Osteocyte (in vitro differentiated cells): ENCODE data around the gene SERPINC1. TPM values are rescaled to one million over a fixed set of nuclear protein-coding genes. Genes with fewer than 3 reads are reported as not detected.

Experiments
- DNase-seq: peaks from one replicate; pipeline ENCODE4 v3.0.0; 2021; ENCODE audit warnings: mixed read lengths; ENCODE audit not compliant: unreplicated experiment; ENCODE audit errors: extremely low spot score
- H3K27ac Mint-ChIP-seq: one replicate; pipeline ENCODE4 v1.8.0; 2021; ENCODE audit warnings: mild to moderate bottlenecking, mixed read lengths; ENCODE audit not compliant: unreplicated experiment
- H3K27me3 Mint-ChIP-seq: one replicate; pipeline ENCODE4 v1.8.0; 2021; ENCODE audit warnings: mixed read lengths; ENCODE audit not compliant: unreplicated experiment
- H3K36me3 Mint-ChIP-seq: one replicate; pipeline ENCODE4 v1.8.0; 2021; ENCODE audit warnings: mixed read lengths; ENCODE audit not compliant: unreplicated experiment
- H3K4me1 Mint-ChIP-seq: one replicate; pipeline ENCODE4 v1.8.0; 2021; ENCODE audit warnings: mixed read lengths; ENCODE audit not compliant: unreplicated experiment
- H3K4me3 Mint-ChIP-seq: one replicate; pipeline ENCODE4 v1.8.0; 2021; ENCODE audit warnings: mild to moderate bottlenecking, moderate library complexity, mixed read lengths; ENCODE audit not compliant: unreplicated experiment
- H3K9me3 Mint-ChIP-seq: one replicate; pipeline ENCODE4 v1.8.0; 2021; ENCODE audit warnings: mixed read lengths; ENCODE audit not compliant: unreplicated experiment
- CTCF ChIP-seq: fragments of 200-600 bp; sonication (generic); IDR thresholded peaks from 2 replicates; pipeline ENCODE4 v1.5.0; 2021; ENCODE audit warnings: antibody characterized with exemption, mild to moderate bottlenecking, moderate library complexity
- total RNA-seq: library from RNA; stranded (reverse); gene quantifications from 2 replicates; pipeline ENCODE4 v1.2.1, GENCODE V29; 2021

The SERPINC1 gene
- total RNA-seq, 1 donor from 2014 or later = 0.40 TPM

GRCh38 chr1:173913111-173913510, 4.0 kb downstream of the SERPINC1 start:
- DNase-seq = no peak
- Mint-ChIP-seq H3K36me3 (peaks cover 2% of the 10 kb centered on the region), H3K9me3 (peaks cover 3% of the 10 kb centered on the region), H3K27ac (no peak overlapping the region), H3K4me3 (no peak overlapping the region), H3K27me3 (no peaks in the 10 kb centered on the region), H3K4me1 (no peaks in the 10 kb centered on the region)
- TF ChIP-seq CTCF = no peak

- no peaks in the 10 kb centered on the region for H3K9me3 Mint-ChIP-seq
- no peak overlapping the region for H3K4me3 Mint-ChIP-seq
- peaks cover 3% of the 10 kb centered on the region for H3K36me3 Mint-ChIP-seq
- no peak overlapping the region for H3K27ac Mint-ChIP-seq
- DNase-seq = no peak
- H3K27me3 Mint-ChIP-seq = no peaks in the 10 kb centered on the region
- TF ChIP-seq CTCF = no peak
- no peaks in the 10 kb centered on the region for H3K4me1 Mint-ChIP-seq
These were observed 13.1 kb downstream of the SERPINC1 start for GRCh38 chr1:173903827-173904531.

DNA sequence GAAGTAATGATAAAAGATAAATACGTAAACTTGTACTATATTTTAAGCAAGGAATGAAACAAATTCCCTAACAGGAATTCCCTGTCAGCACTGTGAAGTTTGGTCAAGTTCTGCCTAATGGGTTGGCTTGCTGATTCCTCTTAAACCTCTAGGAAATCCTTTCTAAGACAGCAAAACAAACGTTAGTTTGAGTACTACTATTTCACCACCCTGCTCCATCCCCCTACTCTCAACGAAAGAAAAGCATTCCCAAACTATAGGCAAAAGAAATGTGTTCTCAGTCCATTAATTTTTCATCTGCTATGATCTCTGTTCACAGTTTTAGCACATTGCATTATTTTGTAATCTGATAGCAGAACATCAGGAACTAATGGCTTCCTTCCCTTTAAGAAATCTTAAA, 16.1 kb downstream of the SERPINC1 start:
- H3K9me3 Mint-ChIP-seq = no peaks in the 10 kb centered on the region

GRCh38 chr1:173900427-173900826, 16.7 kb downstream of the SERPINC1 start:
- no peak for TF ChIP-seq CTCF
- DNase-seq = no peak

More for the DNA sequence above, 16.1 kb downstream of the SERPINC1 start:
- Mint-ChIP-seq H3K27me3 (no peaks in the 10 kb centered on the region), H3K4me3 (no peak overlapping the region), H3K27ac (no peak overlapping the region), H3K4me1 (no peaks in the 10 kb centered on the region), H3K36me3 (peaks cover 5% of the 10 kb centered on the region)
- DNase-seq = no peak
- no peak for TF ChIP-seq CTCF

DNA sequence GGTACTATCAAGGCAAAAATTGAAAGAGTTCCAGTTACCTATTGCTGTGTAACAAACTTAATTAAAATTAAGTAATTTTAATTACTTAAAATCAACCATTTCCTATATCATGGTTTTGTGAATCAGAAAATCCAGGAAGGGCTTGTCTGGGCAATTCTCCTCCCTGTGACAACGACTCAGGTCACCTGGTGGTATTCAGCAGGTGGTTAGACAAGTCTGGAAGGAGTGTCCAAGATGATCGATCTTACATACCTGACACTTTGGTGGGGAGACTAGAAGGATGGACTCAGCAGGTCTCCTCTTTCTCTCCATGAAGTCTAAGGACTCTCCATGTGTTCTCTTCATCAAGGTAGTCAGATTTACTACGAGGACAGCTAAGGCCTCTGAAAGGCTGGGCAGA, 22.9 kb downstream of the SERPINC1 start:
- Mint-ChIP-seq H3K36me3 (peaks cover 25% of the 10 kb centered on the region), H3K27ac (no peak overlapping the region), H3K27me3 (no peaks in the 10 kb centered on the region), H3K4me1 (no peaks in the 10 kb centered on the region), H3K9me3 (no peaks in the 10 kb centered on the region), H3K4me3 (no peak overlapping the region)
- DNase-seq = no peak
- TF ChIP-seq CTCF = no peak

More at GRCh38 chr1:173900427-173900826, 16.7 kb downstream of the SERPINC1 start:
- H3K4me3 Mint-ChIP-seq = no peak overlapping the region
- H3K36me3 Mint-ChIP-seq = peaks cover 7% of the 10 kb centered on the region
- H3K27me3 Mint-ChIP-seq = no peaks in the 10 kb centered on the region
- no peaks in the 10 kb centered on the region for H3K4me1 Mint-ChIP-seq
- no peaks in the 10 kb centered on the region for H3K9me3 Mint-ChIP-seq
- no peak overlapping the region for H3K27ac Mint-ChIP-seq
